ENCODE results near the gene MGAT3.

DNA sequence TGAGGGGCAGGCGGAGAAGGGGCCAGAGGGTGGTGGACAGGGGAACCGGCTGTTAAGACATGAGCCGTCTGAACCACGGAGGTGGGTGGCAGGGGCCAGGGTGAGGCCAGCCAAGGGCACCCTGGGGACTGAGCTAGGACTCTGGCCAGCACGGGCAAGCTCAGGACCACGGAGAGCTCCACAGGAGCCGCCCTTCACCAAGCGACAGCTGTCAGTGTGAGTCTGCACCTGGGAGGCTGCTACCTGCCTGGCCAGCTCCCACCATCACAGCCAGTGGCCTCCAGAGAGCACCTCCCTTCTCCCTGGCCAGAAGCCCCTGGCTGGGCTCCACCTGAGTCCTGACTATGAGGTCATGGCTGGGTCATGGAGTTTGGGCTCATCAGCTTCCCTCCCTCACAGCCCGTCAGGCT is 21.6 kb downstream of the MGAT3 start:
- TF ChIP-seq SUZ12 (IDR thresholded peaks at IDR 0.05; ENCODE audit: extremely low read depth, insufficient read depth, insufficient read length) (no peak), ZNF274 (IDR thresholded peaks at IDR 0.05; ENCODE audit: low read depth, low read length) (no peak), YY1 (IDR thresholded peaks at IDR 0.05; ENCODE audit: insufficient read depth, insufficient read length) (no peak)

Measured in NT2/D1 (cell line).